Hepatocyte (in vitro differentiated cells): Measurements from ENCODE around the gene DDIT3. TPM values are rescaled to one million over a fixed set of nuclear protein-coding genes. Genes with fewer than 3 reads are reported as not detected.

Source experiments
- DNase-seq: peaks from one replicate; pipeline ENCODE4 v3.0.0-alpha.2; 2016; ENCODE audit warnings: low spot score
- H2AFZ ChIP-seq: fragments of 200-600 bp; sonication (generic); 2 replicates; pipeline ENCODE4 v1.6.0; 2016; ENCODE audit warnings: antibody characterized with exemption, mild to moderate bottlenecking
- H3K27ac ChIP-seq: fragments of 200-600 bp; sonication (generic); 2 replicates; pipeline ENCODE4 v1.5.1; 2016; ENCODE audit warnings: mild to moderate bottlenecking
- H3K27me3 ChIP-seq: fragments of 200-600 bp; sonication (generic); 2 replicates; pipeline ENCODE4 v1.6.1; 2016
- H3K36me3 ChIP-seq: fragments of 200-600 bp; sonication (generic); replicated peaks from 2 replicates; pipeline ENCODE4 v1.5.1; 2016; ENCODE audit warnings: low read depth; ENCODE audit not compliant: insufficient read depth
- H3K4me1 ChIP-seq: fragments of 200-600 bp; sonication (generic); 2 replicates; pipeline ENCODE4 v1.5.1; 2016; ENCODE audit warnings: mild to moderate bottlenecking, moderate library complexity; ENCODE audit not compliant: insufficient read depth
- H3K4me2 ChIP-seq: fragments of 200-600 bp; sonication (generic); 2 replicates; pipeline ENCODE4 v1.6.0; 2016
- H3K4me3 ChIP-seq: fragments of 200-600 bp; sonication (generic); 2 replicates; pipeline ENCODE4 v1.5.1; 2016; ENCODE audit warnings: mild to moderate bottlenecking
- H3K79me2 ChIP-seq: fragments of 200-600 bp; sonication (generic); 2 replicates; pipeline ENCODE4 v1.6.0; 2017; ENCODE audit warnings: mild to moderate bottlenecking
- H3K9me2 ChIP-seq: fragments of 200-600 bp; sonication (generic); replicated peaks from 2 replicates; pipeline ENCODE4 v1.6.0; 2017; ENCODE audit warnings: mild to moderate bottlenecking; ENCODE audit not compliant: insufficient read depth
- H3K9me3 ChIP-seq: fragments of 200-600 bp; sonication (generic); 2 replicates; pipeline ENCODE4 v1.5.1; 2016; ENCODE audit warnings: low read depth, mild to moderate bottlenecking
- H4K20me1 ChIP-seq: fragments of 200-600 bp; sonication (generic); 2 replicates; pipeline ENCODE4 v1.6.0; 2016; ENCODE audit warnings: mild to moderate bottlenecking; ENCODE audit not compliant: insufficient read depth, poor library complexity, severe bottlenecking
- CTCF ChIP-seq: fragments of 200-600 bp; sonication (generic); IDR thresholded peaks from 2 replicates; pipeline ENCODE4 v1.5.1; 2016; ENCODE audit warnings: antibody characterized with exemption, mild to moderate bottlenecking; ENCODE audit not compliant: poor library complexity
- EZH2 ChIP-seq: fragments of 200-600 bp; sonication (generic); IDR thresholded peaks from 2 replicates; pipeline ENCODE4 v1.6.1; 2016; ENCODE audit warnings: antibody characterized with exemption, mild to moderate bottlenecking, borderline replicate concordance
- EZH2phosphoT487 ChIP-seq: fragments of 200-600 bp; sonication (generic); IDR thresholded peaks from one replicate; pipeline ENCODE4 v1.6.1; 2018; ENCODE audit warnings: antibody characterized with exemption, mild to moderate bottlenecking, low read depth, moderate library complexity; ENCODE audit not compliant: unreplicated experiment, severe bottlenecking
- WGBS: methylation state at CpG from one replicate; pipeline ENCODE4 v1.1.6; 2016; ENCODE audit warnings: low lambda C conversion rate; ENCODE audit errors: missing lambda C conversion rate; 5-methylcytosine and 5-hydroxymethylcytosine counted together
- polyA plus RNA-seq: library from polyadenylated mRNA; unstranded; fragments of >200 nt; fragmentation: Nextera tagmentation; extraction: Ambion mirVana; gene quantifications from 2 replicates; pipeline ENCODE4 v1.2.1, GENCODE V29; 2016
- total RNA-seq: library from RNA; depleted of rRNA; stranded (reverse); fragments of >200 nt; gene quantifications from 2 replicates; pipeline ENCODE4 v1.2.3, GENCODE V29; 2014

Gene DDIT3
- total and polyA plus RNA-seq, 2 experiments from 2014 or later = 92.7 to 133 TPM

GRCh38 chr12:57534991-57535543 is 14.8 kb upstream of the DDIT3 start:
- no peak overlapping the region for H3K27ac ChIP-seq
- 100% methylated on average over 3 of the region's 3 CpGs for WGBS
- no peaks in the 10 kb centered on the region for H3K9me2 ChIP-seq
- no peaks in the 10 kb centered on the region for H3K27me3 ChIP-seq
- no peak overlapping the region for H3K4me3 ChIP-seq
- no peaks in the 10 kb centered on the region for H4K20me1 ChIP-seq
- no peak for DNase-seq
- H2AFZ ChIP-seq = no peak overlapping the region
- H3K79me2 ChIP-seq = peaks cover 2% of the 10 kb centered on the region
- no peaks in the 10 kb centered on the region for H3K9me3 ChIP-seq
- H3K36me3 ChIP-seq = no peaks in the 10 kb centered on the region
- H3K4me2 ChIP-seq = no peak overlapping the region
- TF ChIP-seq EZH2phosphoT487 = no peak
- H3K4me1 ChIP-seq = no peaks in the 10 kb centered on the region

GRCh38 chr12:57534250-57534649 is 13.9 kb upstream of the DDIT3 start:
- Histone ChIP-seq H2AFZ (no peak overlapping the region), H3K9me3 (no peaks in the 10 kb centered on the region), H3K79me2 (peaks cover 2% of the 10 kb centered on the region), H3K4me2 (no peak overlapping the region), H4K20me1 (no peaks in the 10 kb centered on the region), H3K36me3 (no peaks in the 10 kb centered on the region), H3K4me3 (no peak overlapping the region), H3K27me3 (no peaks in the 10 kb centered on the region), H3K9me2 (no peaks in the 10 kb centered on the region), H3K27ac (no peak overlapping the region), H3K4me1 (no peaks in the 10 kb centered on the region)
- WGBS = 96% methylated on average over 5 of the region's 5 CpGs
- DNase-seq = no peak
- TF ChIP-seq EZH2 = no peak
- TF ChIP-seq CTCF = no peak
- no peak for TF ChIP-seq EZH2phosphoT487

DNA sequence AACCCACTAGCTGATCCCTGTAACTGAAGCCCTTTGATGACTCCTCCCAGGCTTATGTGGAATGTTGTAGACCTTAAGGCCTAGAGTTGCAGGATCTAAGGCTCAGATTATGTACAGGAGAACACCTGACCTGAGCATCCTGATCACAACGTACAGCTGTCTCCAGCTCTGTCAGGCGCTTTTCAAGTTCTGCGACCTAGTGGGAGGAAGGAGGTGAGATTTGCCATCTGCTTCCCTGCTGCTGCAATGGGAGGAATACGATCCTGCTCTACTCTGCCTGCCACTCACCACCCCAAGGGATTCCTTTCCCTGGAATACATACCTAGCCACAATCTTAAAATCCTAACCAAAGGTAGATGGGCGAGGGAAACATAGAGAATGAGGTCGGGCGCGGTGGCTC is 12.8 kb upstream of the DDIT3 start:
- no peaks in the 10 kb centered on the region for H3K4me1 ChIP-seq
- no peak overlapping the region for H3K4me3 ChIP-seq
- no peak overlapping the region for H3K4me2 ChIP-seq
- H3K9me2 ChIP-seq = no peaks in the 10 kb centered on the region
- no peak overlapping the region for H3K27ac ChIP-seq
- H3K79me2 ChIP-seq = no peaks in the 10 kb centered on the region
- H3K27me3 ChIP-seq = no peaks in the 10 kb centered on the region
- WGBS = 94% methylated on average over 8 of the region's 8 CpGs
- no peak overlapping the region for H2AFZ ChIP-seq
- DNase-seq = no peak
- peaks cover 4% of the 10 kb centered on the region for H4K20me1 ChIP-seq
- no peak for TF ChIP-seq CTCF
- no peak for TF ChIP-seq EZH2phosphoT487
- no peak for TF ChIP-seq EZH2
- no peaks in the 10 kb centered on the region for H3K9me3 ChIP-seq
- no peaks in the 10 kb centered on the region for H3K36me3 ChIP-seq

DNA sequence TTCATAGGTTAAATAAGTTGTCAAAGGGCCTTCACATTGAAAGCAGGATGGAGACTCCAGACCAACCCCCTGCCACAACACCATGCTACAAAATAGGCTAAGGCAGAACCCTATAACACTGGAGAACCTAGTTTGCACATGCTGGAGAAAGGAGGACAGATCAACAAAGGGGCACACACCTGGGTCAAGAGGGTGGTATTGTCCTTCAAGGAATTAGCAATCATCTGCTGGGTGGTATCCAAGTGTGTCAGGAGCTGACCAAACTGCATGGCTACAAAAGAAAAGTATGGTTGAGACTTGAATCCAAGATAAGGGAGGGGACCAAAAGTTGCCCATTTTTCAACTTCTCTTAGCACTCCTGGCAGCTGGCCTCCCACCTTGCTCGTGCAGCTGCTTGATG is 11.5 kb upstream of the DDIT3 start:
- DNase-seq = no peak
- H4K20me1 ChIP-seq = peaks cover 4% of the 10 kb centered on the region
- WGBS = 94% methylated on average over 1 of the region's 1 CpG
- H3K27me3 ChIP-seq = no peaks in the 10 kb centered on the region
- no peak overlapping the region for H3K4me2 ChIP-seq
- H3K36me3 ChIP-seq = no peaks in the 10 kb centered on the region
- no peak overlapping the region for H3K27ac ChIP-seq
- no peak overlapping the region for H3K4me3 ChIP-seq
- no peaks in the 10 kb centered on the region for H3K4me1 ChIP-seq
- peaks cover 7% of the 10 kb centered on the region for H3K79me2 ChIP-seq
- no peak overlapping the region for H2AFZ ChIP-seq
- no peaks in the 10 kb centered on the region for H3K9me2 ChIP-seq
- TF ChIP-seq CTCF (no peak), EZH2 (no peak), EZH2phosphoT487 (no peak)
- H3K9me3 ChIP-seq = no peaks in the 10 kb centered on the region
